Activated naive CD4-positive, alpha-beta T cell treated with anti-CD3 and anti-CD28 coated beads, Interleukin-2, amount 50 U/mL, for 24 hours (primary cell): Measurements from ENCODE around the gene CMTM5.
"Not testable (repeated sequence)": the region's sequence is repeated elsewhere in the genome, so short reads cannot be mapped to it uniquely, and the experiment has no call there.

ENCODE experiments used
- H3K27ac Mint-ChIP-seq: one replicate; pipeline ENCODE4 v1.8.0; 2021; ENCODE audit warnings: mild to moderate bottlenecking, mixed read lengths
- H3K27me3 Mint-ChIP-seq: one replicate; pipeline ENCODE4 v1.8.0; 2021; ENCODE audit warnings: mixed read lengths
- H3K36me3 Mint-ChIP-seq: one replicate; pipeline ENCODE4 v1.8.0; 2021; ENCODE audit warnings: mixed read lengths
- H3K4me1 Mint-ChIP-seq: one replicate; pipeline ENCODE4 v1.8.0; 2021; ENCODE audit warnings: mixed read lengths
- H3K4me3 Mint-ChIP-seq: one replicate; pipeline ENCODE4 v1.8.0; 2021; ENCODE audit warnings: mild to moderate bottlenecking, mixed read lengths
- H3K9me3 Mint-ChIP-seq: one replicate; pipeline ENCODE4 v1.8.0; 2021; ENCODE audit warnings: mixed read lengths

CMTM5 gene

GRCh38 chr14:23399136-23399535 is 22.3 kb downstream of the CMTM5 start:
- Mint-ChIP-seq H3K4me1 (no peaks in the 10 kb centered on the region), H3K4me3 (no peak overlapping the region), H3K36me3 (no peaks in the 10 kb centered on the region), H3K27me3 (peaks cover 2% of the 10 kb centered on the region), H3K27ac (no peak overlapping the region), H3K9me3 (no peaks in the 10 kb centered on the region)

DNA sequence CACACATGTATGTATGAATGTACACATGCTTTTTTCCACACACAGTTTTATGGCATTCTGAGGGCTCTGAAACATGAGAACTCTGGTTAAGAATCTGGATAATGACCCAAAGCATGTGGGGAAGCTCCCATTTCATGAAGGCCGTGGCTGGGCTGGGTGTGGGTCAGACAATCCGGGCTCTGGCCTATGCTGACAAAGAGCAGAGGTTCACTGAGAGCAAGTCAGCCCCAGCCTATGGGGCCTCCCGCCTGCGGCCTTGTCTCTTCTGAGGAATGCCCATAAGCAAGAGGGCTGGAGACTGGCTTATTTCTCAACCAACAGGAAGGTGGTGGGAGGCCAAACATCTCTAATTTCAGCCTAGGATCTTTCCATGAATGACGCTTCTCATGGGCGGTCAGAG is 22.7 kb downstream of the CMTM5 start:
- no peaks in the 10 kb centered on the region for H3K36me3 Mint-ChIP-seq
- H3K27ac Mint-ChIP-seq: no peak overlapping the region
- H3K27me3 Mint-ChIP-seq: peaks cover 2% of the 10 kb centered on the region
- H3K9me3 Mint-ChIP-seq: no peaks in the 10 kb centered on the region
- no peak overlapping the region for H3K4me3 Mint-ChIP-seq
- H3K4me1 Mint-ChIP-seq: no peaks in the 10 kb centered on the region

DNA sequence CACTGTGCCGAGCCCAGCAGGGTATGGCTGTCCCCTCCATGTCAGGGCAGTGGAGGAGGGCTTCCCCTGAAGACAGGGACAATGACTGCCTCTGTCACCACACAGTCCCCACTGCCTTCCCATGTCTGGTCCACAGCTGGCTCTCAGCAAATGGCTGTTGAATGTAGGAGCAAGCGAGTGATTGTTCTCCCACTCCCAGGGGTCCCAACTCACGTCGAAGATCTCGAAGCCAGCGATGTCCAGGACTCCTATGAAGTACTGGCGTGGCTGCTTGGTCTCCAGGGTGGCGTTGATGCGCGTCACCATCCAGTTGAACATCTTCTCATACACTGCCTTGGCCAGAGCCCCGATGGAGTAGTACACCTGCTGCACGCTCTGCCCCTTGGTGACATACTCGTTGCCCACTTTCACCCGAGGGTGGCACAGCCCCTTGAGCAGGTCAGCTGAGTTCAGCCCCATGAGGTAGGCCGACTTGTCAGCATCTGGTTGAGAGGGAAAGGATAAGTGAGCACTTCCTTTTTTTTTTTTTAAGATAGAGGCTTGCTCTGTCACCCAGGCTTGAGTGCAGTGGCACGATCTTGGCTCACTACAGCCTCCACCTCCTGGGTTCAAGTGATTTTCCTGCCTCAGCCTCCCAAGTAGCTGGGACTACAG is 23.8 kb downstream of the CMTM5 start:
- H3K4me3 Mint-ChIP-seq, H3K4me1 Mint-ChIP-seq, H3K36me3 Mint-ChIP-seq, H3K27ac Mint-ChIP-seq, H3K9me3 Mint-ChIP-seq, H3K27me3 Mint-ChIP-seq: not testable (repeated sequence)

DNA sequence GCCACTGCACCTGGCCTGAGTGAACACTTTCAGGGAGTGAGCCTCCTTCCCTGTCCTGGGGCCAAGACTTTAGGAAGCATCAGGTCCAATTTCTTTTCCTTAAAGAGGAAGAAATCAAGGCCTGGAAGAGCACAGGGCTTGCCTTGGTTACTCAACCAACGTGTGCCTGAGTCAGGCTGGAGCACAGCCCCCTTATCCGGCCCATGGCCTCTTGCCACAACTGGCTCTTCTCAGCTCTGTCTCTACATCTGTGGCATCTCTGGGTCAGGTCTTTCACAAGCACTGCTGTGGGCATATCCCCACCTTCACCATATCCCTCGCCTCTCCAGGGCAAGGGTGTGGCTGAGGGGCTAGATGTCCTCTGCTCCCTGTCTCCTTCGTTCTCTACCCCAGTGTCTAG is 24.4 kb downstream of the CMTM5 start:
- Mint-ChIP-seq H3K4me3 (no peak overlapping the region), H3K9me3 (no peaks in the 10 kb centered on the region), H3K4me1 (no peaks in the 10 kb centered on the region), H3K27ac (no peak overlapping the region), H3K36me3 (no peaks in the 10 kb centered on the region), H3K27me3 (peaks cover 2% of the 10 kb centered on the region)

DNA sequence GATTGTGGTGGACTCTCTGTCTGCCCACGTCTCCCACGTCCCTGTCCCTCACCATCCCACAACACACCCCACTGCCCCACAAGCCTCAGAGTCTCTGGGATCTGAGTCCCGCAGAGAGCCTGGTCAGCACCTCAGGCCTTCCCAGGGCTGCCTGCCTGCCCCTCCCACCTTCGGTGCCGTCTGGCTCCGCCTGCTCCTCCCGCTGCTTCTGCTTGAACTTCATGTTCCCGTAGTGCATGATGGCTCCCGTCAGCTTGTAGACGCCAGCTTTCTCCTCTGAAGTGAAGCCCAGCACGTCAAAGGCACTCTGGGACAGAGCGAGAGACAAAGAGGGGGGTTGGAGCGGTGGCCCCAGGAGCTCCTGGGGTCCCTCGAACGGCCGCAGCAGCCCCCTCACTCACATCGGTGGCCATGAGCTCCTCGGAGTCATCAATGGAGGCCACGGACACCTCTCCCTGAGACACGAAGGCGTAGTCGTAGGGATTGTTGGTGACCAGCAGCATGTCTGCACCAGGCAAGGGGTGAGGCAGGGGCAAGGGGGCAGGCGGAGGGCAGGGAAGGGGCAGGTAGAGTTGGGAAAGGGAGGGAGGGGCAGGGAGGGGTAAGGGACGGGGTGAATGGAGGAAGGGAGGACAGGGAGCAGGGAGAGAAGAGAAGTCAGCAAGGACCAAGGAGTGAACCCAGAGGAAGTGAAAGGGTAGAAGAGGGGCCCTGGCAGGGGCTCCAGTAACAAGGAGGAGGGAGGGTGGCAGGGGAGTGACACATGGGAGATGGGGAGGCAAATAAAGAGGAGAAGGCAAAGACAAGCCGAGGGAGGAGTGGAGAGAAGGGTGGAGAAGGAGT is 25.7 kb downstream of the CMTM5 start:
- no peaks in the 10 kb centered on the region for H3K36me3 Mint-ChIP-seq
- peaks cover 2% of the 10 kb centered on the region for H3K27me3 Mint-ChIP-seq
- H3K4me1 Mint-ChIP-seq: no peaks in the 10 kb centered on the region
- no peak overlapping the region for H3K4me3 Mint-ChIP-seq
- H3K9me3 Mint-ChIP-seq: no peaks in the 10 kb centered on the region
- no peak overlapping the region for H3K27ac Mint-ChIP-seq

- no peaks in the 10 kb centered on the region for H3K36me3 Mint-ChIP-seq
- H3K27ac Mint-ChIP-seq: no peak overlapping the region
- no peak overlapping the region for H3K4me3 Mint-ChIP-seq
- no peaks in the 10 kb centered on the region for H3K4me1 Mint-ChIP-seq
- no peaks in the 10 kb centered on the region for H3K9me3 Mint-ChIP-seq
- peaks cover 2% of the 10 kb centered on the region for H3K27me3 Mint-ChIP-seq
Observed at GRCh38 chr14:23403139-23403438, 26.2 kb downstream of the CMTM5 start.

DNA sequence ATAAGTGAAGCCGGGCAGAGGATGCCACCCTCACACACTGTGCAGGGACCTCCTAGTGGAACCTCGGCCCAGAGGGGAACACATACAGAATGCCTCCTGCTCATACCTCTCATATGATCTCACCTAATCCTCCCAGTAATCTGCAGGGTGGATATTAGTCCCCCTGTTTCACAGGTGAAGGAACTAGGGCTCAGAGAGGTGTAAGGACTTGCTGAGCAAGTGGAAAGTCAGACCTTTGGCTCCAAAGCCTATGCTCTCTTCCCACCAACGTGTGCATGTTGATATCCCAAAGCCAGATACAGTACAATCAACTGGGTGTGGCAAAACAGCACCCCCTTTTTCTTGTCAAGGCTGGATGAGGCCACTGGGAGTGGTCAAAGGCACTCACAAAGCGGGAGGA is 27.1 kb downstream of the CMTM5 start:
- no peaks in the 10 kb centered on the region for H3K4me1 Mint-ChIP-seq
- no peaks in the 10 kb centered on the region for H3K9me3 Mint-ChIP-seq
- no peaks in the 10 kb centered on the region for H3K36me3 Mint-ChIP-seq
- no peak overlapping the region for H3K27ac Mint-ChIP-seq
- no peak overlapping the region for H3K4me3 Mint-ChIP-seq
- H3K27me3 Mint-ChIP-seq: no peaks in the 10 kb centered on the region

GRCh38 chr14:23404331-23404900 is 27.6 kb downstream of the CMTM5 start:
- Mint-ChIP-seq H3K4me3 (no peak overlapping the region), H3K9me3 (no peaks in the 10 kb centered on the region), H3K27ac (no peak overlapping the region), H3K4me1 (no peaks in the 10 kb centered on the region), H3K36me3 (no peaks in the 10 kb centered on the region), H3K27me3 (no peaks in the 10 kb centered on the region)

- Mint-ChIP-seq H3K36me3 (no peaks in the 10 kb centered on the region), H3K27ac (no peak overlapping the region), H3K4me3 (no peak overlapping the region), H3K27me3 (no peaks in the 10 kb centered on the region), H3K9me3 (no peaks in the 10 kb centered on the region), H3K4me1 (no peaks in the 10 kb centered on the region)
Observed at GRCh38 chr14:23405096-23405495, 28.2 kb downstream of the CMTM5 start.

DNA sequence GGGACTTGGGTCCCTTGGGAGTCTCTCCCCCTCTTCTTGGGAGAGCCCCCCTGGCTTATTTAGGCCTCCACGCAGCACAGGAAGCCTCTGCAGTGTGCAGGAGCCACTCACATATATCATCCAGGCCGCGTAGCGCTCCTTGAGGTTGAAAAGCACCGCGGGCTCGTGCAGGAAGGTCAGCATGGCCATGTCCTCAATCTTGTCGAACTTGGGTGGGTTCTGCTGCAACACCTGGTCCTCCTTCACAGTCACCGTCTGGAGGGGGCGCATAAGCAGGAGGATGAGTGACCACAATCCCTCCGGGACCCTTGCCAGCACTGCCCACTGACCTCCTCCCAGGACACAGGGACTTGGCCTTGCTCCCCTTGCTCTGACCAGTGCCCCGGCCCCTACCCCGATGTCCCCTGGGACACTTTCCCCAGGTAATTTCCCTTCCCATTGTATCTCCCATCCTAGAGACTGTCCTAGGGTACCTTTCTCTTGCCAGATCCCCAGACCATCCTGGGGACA is 28.7 kb downstream of the CMTM5 start:
- H3K27me3 Mint-ChIP-seq: no peaks in the 10 kb centered on the region
- H3K9me3 Mint-ChIP-seq: no peaks in the 10 kb centered on the region
- H3K4me1 Mint-ChIP-seq: no peaks in the 10 kb centered on the region
- H3K4me3 Mint-ChIP-seq: no peak overlapping the region
- H3K36me3 Mint-ChIP-seq: no peaks in the 10 kb centered on the region
- H3K27ac Mint-ChIP-seq: no peak overlapping the region

- Mint-ChIP-seq H3K4me1 (no peaks in the 10 kb centered on the region), H3K27ac (no peak overlapping the region), H3K27me3 (no peaks in the 10 kb centered on the region), H3K36me3 (no peaks in the 10 kb centered on the region), H3K4me3 (no peak overlapping the region), H3K9me3 (no peaks in the 10 kb centered on the region)
Observed at GRCh38 chr14:23406244-23406643, 29.4 kb downstream of the CMTM5 start.

DNA sequence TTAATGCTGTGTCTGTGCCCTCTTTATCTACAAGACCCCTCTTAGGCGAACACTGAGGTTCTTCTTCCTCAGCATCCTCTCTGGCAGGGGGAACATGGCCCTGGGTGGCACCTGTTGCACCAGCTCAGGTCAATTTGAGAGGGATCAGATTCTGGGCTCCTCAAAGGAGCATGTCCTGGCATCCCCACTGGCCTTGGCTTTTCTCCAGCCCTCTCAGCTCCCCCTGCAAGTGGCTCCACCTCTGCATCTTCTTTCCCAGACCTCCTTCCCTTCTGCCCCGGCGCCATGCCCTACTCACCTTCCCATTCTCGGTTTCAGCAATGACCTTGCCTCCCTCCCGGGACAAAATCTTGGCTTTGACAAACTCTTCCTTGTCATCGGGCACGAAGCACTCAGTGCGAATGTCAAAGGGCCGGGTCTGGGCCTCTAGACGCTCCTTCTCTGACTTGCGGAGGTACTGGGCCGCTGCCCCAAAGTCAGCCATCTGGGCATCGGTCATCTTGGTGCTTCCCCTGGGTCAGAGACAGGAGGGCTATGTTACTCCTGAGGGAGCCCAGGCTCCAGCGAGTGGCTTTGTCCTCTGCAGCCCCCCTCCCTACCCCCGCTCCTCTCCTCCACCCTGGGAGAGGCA is 30.0 kb downstream of the CMTM5 start:
- Mint-ChIP-seq H3K27me3 (no peaks in the 10 kb centered on the region), H3K36me3 (no peaks in the 10 kb centered on the region), H3K9me3 (no peaks in the 10 kb centered on the region), H3K27ac (no peak overlapping the region), H3K4me3 (no peak overlapping the region), H3K4me1 (no peaks in the 10 kb centered on the region)

GRCh38 chr14:23407516-23408306 is 30.9 kb downstream of the CMTM5 start, which contains the start of gene MYH6:
Gene MYH6, minus strand, starts transcription at chr14:23408273. Its CDS starts 1,050 bp downstream, at chr14:23407223.
- no peaks in the 10 kb centered on the region for H3K36me3 Mint-ChIP-seq
- H3K27me3 Mint-ChIP-seq: no peaks in the 10 kb centered on the region
- H3K27ac Mint-ChIP-seq: no peak within 1 kb of the TSS
- no peaks in the 10 kb centered on the region for H3K9me3 Mint-ChIP-seq
- H3K4me1 Mint-ChIP-seq: no peaks in the 10 kb centered on the region
- H3K4me3 Mint-ChIP-seq: no peak within 1 kb of the TSS

DNA sequence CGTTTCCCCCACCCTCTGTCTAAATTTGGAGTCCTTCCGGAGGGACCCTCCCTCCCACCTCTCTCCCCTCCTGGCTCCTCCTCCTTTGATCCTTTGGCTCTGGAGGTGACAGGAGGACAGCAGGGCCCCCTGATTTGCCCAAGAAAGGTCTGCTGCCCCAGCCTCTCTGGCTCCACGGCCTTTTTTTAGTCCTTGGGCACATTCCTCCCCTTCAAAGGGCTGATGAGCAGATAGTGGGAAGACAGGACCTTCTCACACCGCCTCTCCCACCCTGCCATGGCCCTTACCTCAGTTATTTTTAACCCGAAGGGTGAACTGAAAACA is 31.4 kb downstream of the CMTM5 start:
- Mint-ChIP-seq H3K4me3 (no peak overlapping the region), H3K36me3 (no peaks in the 10 kb centered on the region), H3K9me3 (no peaks in the 10 kb centered on the region), H3K27me3 (no peaks in the 10 kb centered on the region), H3K4me1 (no peaks in the 10 kb centered on the region), H3K27ac (no peak overlapping the region)

DNA sequence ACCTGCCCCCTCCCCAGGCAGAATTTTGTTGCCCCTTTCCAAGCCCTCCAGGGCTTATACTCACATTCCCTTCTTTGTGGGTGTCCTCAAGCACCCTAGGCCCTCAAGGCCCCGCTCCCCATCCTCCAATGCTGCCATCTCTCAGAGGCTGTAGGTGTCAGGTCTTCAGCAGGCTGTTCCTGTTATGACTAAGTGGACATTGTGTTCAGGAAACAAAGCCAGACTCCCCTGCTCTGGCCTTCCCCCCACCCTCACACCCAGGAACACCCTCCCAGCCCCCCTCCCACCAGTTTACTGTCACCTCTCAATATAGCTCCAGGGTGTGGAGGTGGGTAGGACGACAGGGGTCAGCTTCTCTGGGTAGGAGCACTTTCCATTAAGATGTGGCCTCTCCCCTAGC is 32.6 kb downstream of the CMTM5 start:
- Mint-ChIP-seq H3K27ac (no peak overlapping the region), H3K4me3 (no peak overlapping the region), H3K27me3 (no peaks in the 10 kb centered on the region), H3K4me1 (no peaks in the 10 kb centered on the region), H3K9me3 (no peaks in the 10 kb centered on the region), H3K36me3 (no peaks in the 10 kb centered on the region)
